CD4-positive, alpha-beta T cell treated with Interleukin-10 for 1 hour (primary cell): ENCODE data around the gene CA10.

Experiments
- DNase-seq: peaks from one replicate; pipeline ENCODE4 v3.0.0-alpha.2; 2020

Gene CA10

DNA sequence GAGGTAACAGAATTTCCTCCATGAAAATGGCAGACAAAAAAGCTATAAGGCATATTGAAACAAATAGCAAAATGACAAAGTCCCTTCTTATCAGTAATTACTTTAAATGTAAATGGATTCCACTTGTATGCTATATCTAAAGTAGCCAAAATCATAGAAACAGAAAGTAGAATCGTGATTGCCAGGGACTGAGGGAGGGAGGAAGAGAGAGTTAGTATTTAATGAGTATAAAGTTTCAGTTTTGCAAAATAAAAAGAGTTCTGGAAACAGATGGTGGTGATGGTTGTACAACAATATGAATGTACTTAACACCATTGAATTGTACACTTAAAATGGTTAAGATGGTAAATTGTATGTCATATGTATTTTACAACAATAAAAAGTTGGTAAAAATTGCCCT lies 407.4 kb downstream of the CA10 start:
- no peak for DNase-seq

DNA sequence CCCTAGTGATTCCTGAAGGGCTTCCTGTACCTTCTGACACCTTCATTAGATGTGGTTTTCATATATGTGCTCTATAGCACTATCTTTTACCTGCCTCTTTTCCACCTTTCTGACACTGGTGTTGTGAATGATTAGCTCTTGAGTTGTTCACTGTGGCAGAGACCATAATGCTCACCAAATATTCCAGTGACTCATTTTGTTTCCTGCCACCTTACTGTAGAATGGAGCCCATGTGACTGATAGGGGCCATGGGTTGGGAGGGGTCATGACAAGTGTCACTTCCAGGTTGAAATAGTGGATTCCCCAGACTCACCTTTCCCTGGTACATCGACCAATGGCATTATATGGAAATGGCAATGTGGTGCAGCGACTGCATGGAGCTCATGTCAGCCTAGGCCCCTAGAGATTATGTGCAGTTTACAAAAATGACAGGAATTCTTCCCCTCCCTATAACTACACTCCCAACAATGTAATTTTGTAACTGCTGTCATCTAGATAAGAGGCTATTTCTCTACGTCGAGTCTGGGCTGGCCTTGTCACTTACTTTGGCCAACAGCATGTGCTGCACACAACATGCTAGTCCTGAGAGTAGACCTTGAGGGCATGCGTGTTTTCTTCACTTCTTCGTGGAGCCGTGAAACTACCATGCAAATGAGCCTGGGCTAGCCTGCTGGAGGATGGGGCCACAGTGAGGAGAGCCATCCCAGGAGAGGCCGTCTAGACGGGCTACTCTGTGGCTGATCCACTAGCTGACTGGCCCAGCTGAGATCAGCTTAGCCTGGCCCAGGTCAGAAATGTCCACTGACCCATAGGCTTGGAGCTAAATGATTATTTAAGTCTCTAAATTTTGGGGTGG lies 409.5 kb downstream of the CA10 start:
- no peak for DNase-seq

DNA sequence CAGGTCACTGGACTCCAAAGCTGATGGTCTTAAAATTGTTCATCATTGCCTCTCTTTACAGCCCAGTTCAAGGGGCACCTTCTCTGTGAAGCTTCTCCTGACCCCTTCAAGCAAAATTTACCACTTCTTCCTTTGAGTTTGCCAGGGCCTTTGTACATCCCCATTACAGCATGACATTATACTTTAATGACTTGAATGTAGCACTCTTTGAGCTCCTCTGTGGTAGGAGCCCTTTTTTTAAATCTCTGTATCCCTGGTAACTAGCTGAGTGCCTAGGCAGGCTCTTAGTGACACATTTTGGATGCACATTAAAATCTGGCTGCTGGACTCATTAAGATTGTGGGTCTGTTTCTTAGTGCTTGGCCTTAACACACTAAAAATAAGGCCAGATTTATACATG lies 412.1 kb downstream of the CA10 start:
- no peak for DNase-seq

DNA sequence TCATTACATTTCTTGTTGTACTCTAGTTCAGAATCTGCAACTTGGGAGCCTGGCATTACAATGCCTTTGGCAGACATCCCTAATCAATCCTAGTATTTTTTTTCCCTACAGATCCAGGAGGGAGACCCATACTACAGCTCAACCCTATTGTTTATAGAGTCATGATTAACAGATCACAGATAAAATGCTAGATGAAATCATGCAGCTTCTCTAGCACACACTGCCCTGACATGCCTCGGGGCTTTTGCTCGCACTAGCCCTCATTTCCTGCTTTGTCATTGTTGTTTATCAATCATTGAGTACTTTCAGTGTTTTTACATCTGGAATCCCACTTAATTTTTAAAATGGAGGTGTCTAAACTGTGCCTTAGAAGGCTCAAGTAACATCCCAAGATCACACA lies 412.5 kb downstream of the CA10 start:
- DNase-seq: no peak

DNA sequence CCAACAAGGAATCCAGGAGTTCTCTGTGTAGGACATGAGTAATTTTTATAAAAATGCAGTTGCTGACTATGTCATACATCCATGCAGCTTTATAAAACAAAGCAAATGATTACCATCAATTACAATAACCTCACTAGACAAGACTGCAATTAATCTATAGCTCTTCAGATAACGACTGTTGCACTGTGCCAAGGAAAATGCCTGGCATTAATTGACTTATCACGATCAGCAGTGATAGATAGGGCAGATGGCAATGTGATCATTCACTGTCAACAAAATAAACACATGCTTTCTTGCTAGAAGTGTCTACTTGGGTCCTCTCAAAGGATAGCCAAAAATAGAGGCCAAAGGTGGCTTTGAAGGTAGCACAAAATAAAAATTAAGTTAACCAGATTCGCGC lies 415.0 kb downstream of the CA10 start:
- no peak for DNase-seq

DNA sequence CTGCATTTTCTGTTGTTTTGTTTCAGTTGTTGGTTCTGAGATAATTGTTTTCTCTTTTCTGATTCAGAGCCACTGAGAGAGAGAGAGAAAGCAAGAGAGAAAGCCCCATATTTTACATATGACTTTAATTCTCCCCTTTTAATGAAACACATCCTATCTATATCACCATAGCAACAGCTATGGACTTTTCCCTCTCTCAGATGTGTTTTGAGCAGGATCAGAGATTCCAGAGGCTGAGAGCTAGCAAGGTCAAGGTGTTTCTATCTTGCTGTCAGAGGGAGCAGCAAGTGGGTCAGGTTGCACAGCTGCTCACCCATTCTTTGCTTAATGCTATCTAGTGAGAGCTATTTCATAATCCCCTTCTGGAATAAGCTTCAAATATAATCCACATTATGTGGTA lies 415.9 kb downstream of the CA10 start:
- no peak for DNase-seq

DNA sequence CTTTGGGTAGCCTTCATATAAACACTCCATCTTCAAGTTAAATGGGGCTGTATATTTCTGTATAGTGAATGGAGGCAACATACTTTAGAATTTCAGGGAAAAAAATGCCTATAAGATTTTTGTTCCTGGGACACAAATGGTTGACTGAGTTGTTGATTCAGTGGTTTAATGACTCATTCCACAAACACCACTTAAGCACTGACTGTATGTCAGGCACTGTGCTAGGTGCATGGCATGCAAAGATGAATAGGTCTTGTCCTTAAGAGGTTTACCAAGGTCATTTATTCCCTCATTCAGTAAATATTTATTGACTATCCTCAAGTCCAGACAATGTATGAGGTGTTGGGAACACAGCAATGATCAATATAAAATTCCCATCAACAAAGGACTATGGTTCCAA lies 417.1 kb downstream of the CA10 start:
- DNase-seq: no peak

DNA sequence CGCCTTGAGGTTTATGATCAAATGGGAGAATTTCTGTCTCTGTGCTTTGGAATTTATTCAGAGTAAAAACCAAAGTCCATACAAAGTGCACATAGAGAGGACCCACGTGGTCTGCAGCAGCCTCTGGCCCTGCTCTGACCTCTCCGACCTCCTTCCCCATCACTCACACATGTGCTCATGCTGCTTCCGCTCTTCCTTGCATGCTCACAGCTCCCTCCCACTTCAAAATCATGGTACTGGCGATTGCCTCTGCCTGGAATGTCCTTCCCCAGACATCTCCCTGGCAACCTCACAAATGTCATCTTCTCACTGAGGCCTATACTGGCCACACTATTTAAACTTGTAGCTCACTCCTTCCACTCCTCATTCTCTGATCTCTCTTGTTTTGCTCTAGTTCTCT lies 418.0 kb downstream of the CA10 start:
- no peak for DNase-seq

DNA sequence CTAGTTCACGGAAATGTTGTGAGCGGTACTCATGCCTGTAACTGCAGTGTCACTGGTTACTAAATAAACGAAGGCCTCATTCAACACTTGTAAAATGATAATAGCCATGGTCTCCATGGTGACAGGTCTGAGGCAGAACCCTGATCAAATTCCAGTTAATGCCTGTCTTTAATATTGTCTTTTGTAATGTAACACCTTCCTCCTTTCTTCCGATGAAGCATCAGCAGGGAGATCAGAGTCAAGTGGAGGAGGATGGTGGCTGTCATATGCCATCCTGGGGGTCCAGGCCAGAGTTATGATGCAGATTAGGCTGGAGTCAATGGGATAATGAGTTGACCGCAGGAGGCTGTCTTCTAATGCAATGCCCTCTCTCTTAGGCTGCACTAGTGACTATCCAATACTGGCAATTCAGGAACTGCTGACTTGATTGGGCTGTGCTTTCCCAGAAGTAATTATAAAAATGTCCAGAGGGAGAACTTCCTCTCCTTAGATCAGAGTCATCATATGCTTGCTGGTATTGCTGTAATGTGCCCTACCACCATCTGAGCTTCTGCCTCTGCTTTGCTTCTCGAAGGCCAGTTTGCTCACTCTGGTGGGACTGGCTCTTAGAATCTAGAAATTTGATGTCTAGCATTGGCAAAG lies 419.1 kb downstream of the CA10 start:
- no peak for DNase-seq

DNA sequence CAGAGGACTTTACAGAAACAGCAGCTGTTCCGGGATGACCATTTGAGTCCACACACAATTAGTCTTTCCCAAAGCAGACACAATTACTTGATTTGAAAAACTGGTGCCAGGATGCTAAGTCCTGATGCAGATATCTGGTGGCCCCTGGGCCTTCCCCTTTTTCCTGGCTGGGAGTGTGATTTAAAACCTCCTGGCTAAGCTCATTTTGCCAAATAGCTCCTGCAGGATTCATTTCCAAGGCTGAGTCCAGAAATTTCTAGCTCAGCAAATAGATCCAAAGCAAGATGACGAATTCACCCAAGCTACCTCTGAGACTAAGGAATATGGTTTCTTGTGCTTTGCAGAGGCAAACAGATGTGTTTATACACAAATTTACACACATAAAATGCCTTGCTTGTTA lies 422.2 kb downstream of the CA10 start:
- DNase-seq: no peak

DNA sequence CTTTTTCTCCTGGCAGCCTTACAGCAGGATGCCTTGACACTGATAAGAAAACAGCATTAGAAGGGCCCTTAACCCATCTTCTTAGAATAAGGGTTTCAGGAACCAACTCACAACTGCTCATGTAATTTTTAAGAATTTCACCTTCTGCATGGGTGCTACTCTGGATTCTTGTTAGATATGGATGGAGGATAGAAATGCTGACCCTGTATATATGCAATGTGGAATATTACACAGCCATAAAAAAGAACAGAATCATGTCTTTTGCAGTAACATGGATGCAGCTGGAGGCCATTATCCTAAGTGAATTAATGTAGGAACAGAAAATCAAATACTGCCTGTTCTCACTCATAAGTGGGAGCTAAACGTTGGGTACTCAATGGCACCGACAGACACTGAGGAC lies 423.5 kb downstream of the CA10 start:
- no peak for DNase-seq

DNA sequence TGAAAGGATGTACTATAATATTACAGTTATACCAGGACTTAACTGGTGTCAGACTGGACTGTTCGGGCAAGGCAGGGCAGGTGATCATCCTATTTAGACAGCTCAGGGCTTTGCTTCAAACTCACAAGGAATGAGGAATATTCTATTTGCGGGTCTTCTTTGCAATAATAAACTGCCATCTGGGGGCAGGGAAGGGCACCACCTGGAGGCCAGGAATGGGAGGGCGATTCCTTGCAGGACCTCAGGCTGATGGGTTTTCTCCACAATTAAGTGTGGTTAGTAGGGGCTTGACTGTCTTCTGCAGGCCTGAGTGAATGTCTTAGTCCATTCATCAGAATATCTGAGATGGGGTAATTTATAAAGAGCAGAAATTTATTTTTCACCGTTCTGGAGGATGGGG lies 424.1 kb downstream of the CA10 start:
- DNase-seq: no peak

DNA sequence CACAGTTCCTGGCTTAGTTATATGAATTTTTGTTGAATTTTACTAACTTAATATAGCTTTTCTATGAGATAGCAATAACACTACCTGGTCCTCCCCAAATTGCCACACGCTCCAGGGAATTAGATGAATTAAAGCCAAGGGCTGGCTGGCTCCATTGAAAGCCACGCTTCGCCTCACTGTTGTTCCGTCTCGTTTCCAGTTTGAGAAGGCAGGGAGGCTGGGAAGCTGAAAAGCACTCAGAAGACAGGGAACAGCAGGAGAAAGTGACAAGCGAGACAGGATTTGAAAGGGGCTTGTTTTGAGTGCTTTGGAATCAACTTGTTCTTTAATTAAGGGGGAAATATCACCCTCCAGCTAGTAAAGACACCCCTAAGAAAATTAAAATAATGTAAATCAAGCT lies 425.3 kb downstream of the CA10 start:
- no peak for DNase-seq

DNA sequence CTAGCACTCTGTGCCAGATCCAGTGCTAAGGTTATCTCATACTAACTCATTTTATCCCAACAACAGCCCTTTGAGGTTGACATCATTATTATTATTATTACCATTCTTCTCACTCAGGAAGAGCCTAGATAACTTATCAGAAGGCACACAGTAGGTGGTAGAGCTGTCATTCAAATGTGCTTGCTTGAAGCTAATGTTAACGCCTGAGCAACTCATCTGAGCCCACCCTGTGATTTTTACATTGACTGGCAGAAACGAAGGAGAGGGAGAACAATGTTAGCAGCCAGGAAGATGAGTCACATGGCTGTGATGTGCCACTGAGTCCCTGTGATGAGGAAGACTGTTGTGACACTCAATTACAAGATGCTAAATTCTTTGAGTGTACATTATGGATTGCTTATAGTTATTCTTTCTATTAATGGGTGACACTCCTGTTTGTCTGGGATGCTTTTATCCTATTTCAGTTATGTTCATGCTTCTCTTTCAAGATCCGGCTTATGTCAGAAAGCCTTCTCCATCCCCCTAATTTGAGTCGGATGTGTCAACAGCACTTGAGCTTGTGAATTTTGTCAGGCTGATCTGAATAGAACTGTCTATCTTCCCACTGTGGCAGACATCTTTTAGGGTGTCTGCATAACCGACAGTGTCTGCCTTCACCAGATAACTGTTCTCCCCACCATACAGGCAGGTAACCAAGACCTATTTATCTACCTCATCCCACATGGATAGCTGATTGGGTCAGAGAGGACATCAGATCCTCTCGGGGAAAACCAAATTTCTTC lies 426.4 kb downstream of the CA10 start:
- no peak for DNase-seq

DNA sequence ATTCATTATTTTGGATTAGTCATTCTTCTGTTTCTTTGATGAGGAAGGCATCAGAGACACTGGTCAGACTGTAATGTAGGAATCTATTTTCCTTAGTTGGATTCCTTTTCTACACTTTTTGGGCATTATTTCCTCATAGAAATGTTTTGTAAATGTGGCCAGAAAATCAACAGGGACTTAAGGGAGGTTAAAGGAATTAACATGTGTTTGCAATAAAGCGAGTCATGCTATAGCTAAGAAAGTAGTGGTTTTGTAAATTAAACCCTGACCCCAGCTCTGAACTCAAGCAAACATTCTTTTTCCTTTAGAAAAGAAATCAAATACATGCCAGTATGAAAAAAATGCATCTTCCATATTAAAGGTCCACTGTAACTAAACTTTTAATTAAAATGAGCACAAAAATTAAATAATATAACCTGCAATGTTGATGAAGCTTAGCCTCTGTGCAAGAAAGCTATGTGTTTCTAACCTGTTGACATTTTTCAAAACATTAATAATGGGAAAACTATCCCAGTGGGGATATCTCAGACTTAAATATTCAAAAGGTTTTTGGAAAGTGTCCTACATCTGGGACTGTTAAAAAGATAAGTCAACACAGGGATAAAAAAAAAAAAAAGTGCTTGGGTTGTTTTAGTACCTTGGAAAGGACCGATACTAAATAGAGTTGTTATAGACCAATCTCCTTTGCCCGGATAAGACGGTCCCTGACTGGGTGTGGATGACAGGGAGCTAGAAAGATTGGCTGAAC lies 428.0 kb downstream of the CA10 start:
- DNase-seq: no peak

DNA sequence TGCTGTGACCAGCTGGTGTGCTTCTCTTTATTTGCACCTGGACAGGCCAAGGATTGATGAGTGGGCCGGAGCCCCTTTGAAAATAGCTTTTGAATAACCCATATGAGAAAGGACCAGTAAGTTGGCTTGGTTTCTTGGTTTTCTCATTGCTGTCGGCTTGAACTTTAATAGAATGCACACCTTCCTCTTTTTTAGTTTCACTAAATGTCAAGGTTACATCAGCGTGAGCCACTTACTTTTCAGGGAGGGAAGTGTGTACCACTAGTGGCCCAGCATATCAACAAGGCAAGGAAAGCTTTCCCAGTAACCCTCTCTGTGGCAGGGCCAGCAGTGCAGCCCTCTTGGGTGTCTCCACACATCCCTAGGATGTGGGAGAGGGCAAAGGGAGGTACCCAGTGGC lies 433.3 kb downstream of the CA10 start:
- no peak for DNase-seq

DNA sequence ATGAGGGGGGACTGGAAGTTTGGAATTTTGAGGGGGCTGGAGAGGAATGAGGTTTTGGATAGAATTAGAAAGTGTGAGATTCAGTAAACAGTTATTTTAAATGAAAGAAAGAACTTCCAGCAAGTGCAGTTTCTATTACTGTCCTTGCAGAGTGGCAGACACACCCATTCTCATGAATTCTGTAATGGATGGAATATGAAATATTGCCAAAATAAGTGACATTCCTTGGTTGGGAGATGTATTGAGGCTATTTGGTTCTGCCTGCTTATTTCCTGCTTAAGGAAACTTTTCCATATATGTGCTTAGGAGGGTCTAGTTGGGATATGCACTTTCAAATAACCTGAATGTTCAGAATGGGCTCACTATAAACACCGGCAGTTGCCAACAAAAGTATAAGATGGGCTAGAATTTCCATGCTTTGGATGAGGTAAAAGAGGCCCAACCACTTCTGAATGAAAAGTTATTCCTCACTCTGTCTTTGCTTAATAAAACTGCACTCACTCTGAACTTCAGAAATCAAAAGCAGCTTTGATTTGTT lies 434.4 kb downstream of the CA10 start:
- no peak for DNase-seq

DNA sequence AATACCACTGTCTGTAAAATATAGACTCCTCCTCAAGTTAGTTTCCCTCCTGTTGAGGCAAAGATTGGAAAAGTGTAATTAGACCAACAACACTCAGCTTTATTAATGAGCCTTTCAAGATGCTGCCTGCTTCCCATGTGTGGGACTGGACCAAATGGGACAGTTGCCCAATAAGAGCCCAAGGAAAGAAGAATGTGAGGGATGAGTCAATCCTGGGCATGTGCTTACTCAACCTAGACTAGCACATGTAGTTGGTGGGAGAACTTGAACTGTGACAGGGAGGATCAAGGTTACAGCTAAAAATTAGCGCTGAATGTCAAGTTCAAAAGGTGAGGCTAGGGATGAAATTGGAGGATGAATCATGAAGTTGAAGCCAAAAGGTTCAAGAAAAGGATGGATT lies 435.5 kb downstream of the CA10 start:
- no peak for DNase-seq

DNA sequence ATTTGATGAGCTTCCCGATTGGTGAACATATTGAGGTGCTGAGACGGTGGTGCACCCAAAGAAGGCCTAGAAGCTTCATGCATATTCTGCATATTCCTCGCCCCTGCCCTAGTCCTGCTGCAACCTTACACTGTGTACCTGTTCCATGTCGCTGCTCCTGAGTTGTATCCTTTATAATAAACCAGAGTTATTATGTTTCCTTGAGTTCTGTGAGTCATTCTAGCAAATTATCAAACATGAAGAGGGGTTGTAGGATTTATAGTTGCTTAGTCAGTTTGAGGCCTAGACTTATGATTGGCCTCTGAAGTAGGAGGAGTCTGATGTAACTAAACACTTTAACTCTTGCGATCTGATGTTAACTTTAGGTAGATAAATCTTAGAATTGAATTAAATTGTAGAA lies 436.8 kb downstream of the CA10 start:
- DNase-seq: no peak

DNA sequence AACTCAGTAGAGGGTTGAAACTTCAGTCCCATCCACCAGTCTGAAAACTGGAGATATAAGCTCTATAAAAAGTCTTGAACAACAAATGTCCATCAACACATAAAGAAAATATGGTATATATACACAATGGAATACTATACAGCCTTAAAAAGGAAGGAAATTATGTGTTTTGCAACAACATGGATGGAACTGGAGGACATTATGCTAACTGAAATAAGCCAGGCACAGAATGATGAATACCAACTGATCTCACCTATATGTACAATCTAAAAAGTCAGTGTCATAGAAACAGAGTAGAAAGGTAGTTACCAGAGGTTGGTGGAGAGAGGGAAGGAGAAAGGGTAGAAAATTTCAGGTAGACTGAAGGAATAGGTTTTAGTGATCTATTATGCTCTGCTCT lies 438.1 kb downstream of the CA10 start:
- no peak for DNase-seq

DNA sequence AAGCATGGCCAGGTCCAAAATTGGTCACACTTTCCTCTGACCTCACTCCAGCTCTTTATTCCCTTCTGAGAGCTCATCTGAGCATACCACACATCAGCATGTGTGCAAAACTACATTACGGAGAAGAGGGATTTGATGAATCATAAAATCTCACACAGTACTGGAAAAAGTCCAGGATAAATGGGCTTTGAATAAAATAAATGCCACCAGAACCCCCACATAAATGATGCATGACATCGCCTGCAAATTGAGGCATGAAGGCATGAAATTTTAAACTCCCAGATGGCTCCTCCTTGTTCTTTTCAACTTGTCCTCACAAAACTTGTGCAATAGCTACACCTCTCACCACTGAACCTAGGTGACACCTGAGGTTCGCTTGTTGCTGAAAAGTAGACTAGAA lies 439.5 kb downstream of the CA10 start:
- DNase-seq: no peak

DNA sequence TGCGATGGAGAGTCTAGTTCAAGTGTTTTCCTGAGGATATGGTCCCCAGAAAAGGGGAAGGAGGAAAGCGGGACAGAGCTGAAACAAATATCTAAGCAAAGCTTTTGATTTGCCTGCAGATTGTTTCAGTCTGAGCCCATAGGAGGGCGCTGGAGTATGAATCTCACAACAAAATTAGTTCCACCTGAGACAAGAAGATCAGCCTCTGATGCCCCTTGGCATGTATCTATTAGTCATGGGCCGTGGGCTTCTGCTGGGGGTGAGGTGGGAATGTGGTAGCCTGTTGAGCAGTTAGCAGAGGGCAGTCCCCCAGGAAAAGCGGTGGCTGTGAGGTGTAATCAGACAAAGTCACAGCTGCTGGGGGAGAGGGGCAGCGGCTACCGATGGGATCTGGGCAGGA lies 446.9 kb downstream of the CA10 start:
- DNase-seq: no peak

DNA sequence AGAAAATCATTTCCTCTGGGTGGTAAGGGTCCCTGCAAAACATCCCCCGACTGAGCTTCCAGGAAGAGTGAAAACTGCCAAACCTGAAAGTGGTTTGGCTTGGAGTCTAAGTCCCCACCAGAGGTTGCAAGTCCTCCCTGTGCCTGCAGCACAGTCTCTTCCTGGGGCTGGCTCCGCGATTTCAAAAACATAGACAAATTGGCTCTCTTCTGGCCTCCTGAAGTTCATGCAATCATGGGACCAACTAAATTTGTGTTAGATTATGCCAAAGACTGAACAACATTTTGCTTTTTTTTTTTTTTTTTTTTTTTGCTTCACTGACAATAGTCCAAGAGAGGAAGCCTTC lies 447.9 kb downstream of the CA10 start:
- DNase-seq: no peak
